Measurements from ENCODE around the gene CPT1C.
A peak's percentile ranks its signal among the peaks of the same experiment; 100 is the strongest.

The CPT1C gene

DNA sequence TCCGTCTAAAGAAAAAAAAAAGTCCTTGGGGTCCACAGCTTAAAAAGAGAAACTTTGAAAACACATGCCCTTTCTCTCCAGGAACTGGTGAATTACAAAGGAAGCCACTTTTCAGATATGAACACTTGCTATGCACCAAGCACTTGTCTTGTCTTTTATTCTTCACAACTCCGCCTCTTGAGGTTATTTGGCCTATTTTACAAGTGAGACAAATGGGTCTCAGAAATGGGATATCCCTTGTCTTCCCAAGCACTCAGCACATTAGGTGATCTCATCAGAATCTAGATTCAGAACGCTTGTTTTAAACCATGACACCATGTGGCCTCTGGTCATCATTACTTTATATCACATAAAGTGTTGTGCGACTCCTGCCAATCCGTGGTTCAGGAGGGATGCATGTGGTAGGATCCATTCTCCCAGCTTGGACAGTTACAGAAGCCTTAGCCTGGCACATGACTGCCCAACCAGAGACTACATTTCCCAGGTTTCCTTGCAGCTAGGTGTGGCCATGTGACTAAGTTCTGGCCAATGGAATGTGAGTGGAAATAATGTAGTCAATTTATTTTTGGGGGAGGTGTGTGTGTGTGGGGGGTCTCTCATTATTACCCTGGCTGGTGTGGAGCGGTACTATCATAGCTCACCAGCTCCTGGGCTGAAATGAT, 58.3 kb downstream of the CPT1C start:
- DNase-seq (ENCODE audit: insufficient read length, low spot score) (no peak), FAIRE-seq (peak; percentile 82)

DNA sequence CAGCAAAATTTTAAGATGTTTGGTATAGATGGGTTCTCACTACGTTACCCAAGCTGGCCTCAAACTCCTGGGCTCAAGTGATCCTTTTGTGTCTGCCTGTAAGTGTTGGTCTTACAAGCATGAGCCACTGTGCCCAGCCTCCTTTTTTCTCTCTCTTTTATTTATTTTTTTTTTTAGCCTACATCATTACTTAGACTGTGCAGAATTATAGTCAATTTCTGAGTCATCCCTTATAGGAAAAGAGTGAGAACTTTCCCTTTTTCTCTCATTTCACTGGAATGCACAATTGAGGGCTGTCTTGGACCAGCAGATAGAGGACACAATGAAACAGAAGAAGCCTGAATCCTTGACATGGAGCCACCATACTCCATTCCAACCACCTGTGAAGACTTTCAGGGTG, 58.9 kb downstream of the CPT1C start:
- FAIRE-seq = no peak
- DNase-seq (ENCODE audit: insufficient read length, low spot score) = no peak

DNA sequence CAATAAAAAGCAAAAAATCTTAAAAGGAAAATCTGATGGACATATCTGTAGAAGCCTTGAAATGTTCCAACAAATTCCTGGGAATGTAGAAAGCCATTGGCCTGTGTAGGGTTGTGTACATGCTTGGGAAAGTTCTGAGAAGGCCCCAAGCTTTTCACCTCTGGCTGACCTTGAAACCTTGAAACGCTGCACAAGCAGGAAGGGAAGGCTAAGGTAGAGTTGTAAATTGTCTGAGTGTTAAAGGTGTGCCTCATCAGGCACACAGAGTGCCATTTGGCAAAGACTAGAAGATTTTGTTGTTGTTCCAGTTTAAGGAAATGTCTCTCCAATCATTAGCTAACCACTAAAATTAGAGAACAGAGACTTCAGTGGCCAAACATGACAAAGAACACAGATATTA, 61.8 kb downstream of the CPT1C start:
- DNase-seq (ENCODE audit: insufficient read length, low spot score) = no peak
- FAIRE-seq = no peak

DNA sequence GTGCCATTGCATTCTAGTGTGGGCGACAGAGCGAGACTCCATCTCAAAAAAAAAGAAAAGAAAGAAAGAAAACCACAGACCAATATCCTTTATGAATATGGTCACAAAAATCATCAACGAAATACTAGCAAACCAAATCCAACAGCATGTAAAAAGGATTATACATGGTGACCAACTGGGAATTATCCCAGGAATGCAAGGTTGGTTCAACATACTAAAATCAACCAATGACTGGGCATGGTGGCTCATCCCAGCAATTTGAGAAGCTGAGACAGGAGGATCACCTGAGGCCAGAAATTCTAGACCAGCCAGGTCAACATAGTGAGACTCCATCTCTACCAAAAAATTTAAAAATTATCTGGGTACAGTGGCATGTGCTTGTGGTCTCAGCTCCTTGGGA, 65.0 kb downstream of the CPT1C start:
- DNase-seq (ENCODE audit: insufficient read length, low spot score) = no peak
- FAIRE-seq = no peak

DNA sequence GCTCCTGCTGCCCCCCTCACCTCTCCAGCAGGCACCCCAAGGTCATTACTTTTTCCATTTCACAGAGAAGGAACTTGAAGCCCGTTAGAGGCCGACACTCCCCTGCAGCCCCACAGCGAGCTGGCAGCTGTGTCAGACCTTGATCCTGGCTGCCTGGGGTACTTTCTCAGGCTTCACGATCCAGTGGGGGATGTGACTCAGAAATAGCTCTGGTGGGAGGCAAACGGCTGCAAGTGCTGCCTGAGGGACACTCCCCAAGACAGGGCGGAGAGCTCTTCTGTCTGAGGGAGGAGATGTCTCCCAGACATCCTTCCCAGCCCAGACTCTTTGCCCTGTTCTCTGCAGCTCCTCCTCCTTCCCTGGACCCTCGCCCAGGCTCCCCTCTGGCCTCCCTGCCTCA, 67.4 kb downstream of the CPT1C start:
- DNase-seq (ENCODE audit: insufficient read length, low spot score) (peak; percentile 68), FAIRE-seq (peak; percentile 64)

DNA sequence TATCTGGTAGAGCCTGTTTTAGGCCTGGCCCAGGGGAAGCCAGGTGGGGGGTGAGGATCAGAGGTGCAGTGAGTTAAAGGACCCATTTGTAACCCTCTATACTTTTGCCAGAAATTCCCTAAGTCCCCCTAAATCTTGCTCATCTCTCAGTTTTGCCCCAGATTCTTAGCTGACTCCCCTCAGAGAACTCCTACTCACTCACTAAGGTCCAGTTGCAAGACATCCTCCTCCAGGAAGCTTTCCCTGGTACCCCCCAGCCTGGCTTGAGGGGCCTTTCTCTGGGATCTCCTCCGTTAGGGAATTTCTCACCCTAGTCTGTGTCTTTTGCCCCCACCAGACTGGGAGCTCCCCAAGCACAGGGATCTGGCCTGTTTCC, 70.3 kb downstream of the CPT1C start:
- DNase-seq (ENCODE audit: insufficient read length, low spot score) (no peak), FAIRE-seq (no peak)

DNA sequence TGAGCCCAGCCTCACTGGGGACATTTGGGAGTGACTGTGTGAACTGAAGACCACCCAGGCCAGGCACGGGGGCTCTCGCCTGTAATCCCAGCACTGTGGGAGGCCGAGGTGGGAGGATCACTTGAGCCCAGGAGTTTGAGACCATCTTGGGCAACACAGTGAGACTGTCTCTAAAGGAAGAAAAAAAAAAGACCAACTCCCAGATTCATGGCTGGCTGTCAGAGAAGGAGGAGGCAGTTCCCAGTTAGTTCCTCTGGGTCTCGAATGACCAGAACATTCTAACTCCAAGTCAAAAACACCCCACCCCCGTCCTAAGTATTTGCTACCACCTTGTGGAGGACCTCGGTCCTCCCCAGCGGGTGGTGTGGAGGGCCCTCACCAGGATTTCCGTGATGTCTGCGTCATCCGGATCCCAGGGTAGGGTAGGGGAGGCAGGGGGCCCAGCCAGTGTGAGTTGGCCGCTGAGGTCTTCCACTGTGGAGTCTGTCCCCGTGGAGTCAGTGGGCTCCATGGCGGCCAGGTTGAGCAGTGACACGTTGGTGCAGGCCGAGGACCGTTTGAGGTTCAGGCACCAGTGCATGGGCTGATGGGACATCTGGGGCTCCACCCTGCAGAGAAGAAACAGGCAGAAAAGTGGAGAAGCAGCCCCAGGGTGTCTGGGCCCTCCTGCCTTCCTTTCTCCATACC, 70.9 kb downstream of the CPT1C start:
- no peak for FAIRE-seq

DNA sequence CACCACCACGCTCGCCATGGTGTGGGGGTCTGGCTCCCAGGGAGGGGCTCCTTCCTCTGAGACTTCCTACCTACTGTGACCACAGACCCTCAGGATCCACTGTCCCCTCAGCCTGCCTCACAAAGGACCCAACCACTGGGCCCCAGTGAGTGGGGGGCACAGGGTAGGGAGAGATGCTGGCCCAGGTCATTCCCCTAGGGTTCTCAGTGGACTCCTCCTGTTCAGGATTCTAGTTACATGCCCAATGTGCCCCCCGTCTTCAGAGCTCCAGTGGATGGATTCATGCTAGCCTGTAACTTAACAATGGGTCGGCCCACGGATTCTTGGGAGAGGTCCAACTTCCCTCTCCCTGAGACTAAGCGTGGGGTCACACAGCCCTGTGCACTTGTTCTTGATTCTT, 72.3 kb downstream of the CPT1C start, which contains the start of gene TSKS:
TSKS (minus strand) TSS at position 77 of the 400 bp plus-strand sequence; CDS start at position 18, 59 bp downstream.
- DNase-seq (ENCODE audit: insufficient read length, low spot score) (no peak), FAIRE-seq (no peak)

More for the DNA sequence above, 70.9 kb downstream of the CPT1C start:
- no peak for DNase-seq (ENCODE audit: insufficient read length, low spot score)
